B cell (primary cell): ENCODE measurements around the gene DOCK1. TPM values are rescaled to one million over a fixed set of nuclear protein-coding genes. Genes with fewer than 3 reads are reported as not detected.

Experiments
- ATAC-seq: fragments of 200-7000 bp; cut with Tn5 transposase; one replicate; pipeline ENCODE4 v1.10.0; 2021; ENCODE audit warnings: low read depth, mild to moderate bottlenecking, moderate number of reproducible peaks, moderate library complexity
- CTCF ChIA-PET: fragments of 350-600 bp; sonication (Branson Sonifier 250); formaldehyde crosslinking; loops from one replicate; lab custom pipeline; 2021; ENCODE audit warnings: antibody characterized with exemption, inconsistent platforms; lab: Charles Lee
- POLR2A ChIA-PET: fragments of 350-600 bp; sonication (Branson Sonifier 250); formaldehyde crosslinking; loops from one replicate; lab custom pipeline; 2021; ENCODE audit warnings: antibody characterized with exemption; lab: Charles Lee
- DNase-seq: peaks from one replicate; pipeline ENCODE4 v3.0.0; 2013
- H2AFZ ChIP-seq: 2 replicates; pipeline ENCODE4 v1.6.1; 2012; ENCODE audit warnings: mild to moderate bottlenecking, low read depth, low read length; ENCODE audit not compliant: insufficient read depth, poor library complexity, severe bottlenecking
- H3K27ac ChIP-seq, 2 donors: 1 replicate in 1 of 2; 2 replicates in 1 of 2; pipeline ENCODE4 v1.5.1; 2012 to 2013; ENCODE audit warnings: low read length in 2 of 2, mild to moderate bottlenecking in 2 of 2, moderate library complexity in 1 of 2
- H3K27me3 ChIP-seq, 4 experiments: fragments of 200-600 bp in 1 of 4; sonication (generic) in 1 of 4; replicated peaks in 1 of 4; 1 replicate in 2 of 4; 2 replicates in 2 of 4; pipeline versions ENCODE4 v1.6.1 to v1.7.0; 2013 to 2016; ENCODE audit warnings: low read length in 3 of 4, mild to moderate bottlenecking in 2 of 4, mixed read lengths in 1 of 4, moderate library complexity in 1 of 4; ENCODE audit not compliant: insufficient read depth in 4 of 4, control insufficient read depth in 3 of 4; ENCODE audit errors: control extremely low read depth in 1 of 4
- H3K36me3 ChIP-seq, 2 experiments: replicated peaks in 1 of 2; 1 replicate in 1 of 2; 2 replicates in 1 of 2; pipeline versions ENCODE4 v1.6.1 to v1.7.1; 2013; ENCODE audit warnings: low read length in 1 of 2; ENCODE audit not compliant: insufficient read depth in 2 of 2, control insufficient read depth in 1 of 2; ENCODE audit errors: control extremely low read depth in 1 of 2, extremely low read depth in 1 of 2
- H3K4me1 ChIP-seq, 2 donors: fragments of 200-600 bp in 1 of 2; sonication (generic) in 1 of 2; 1 replicate in 1 of 2; 2 replicates in 1 of 2; pipeline versions ENCODE4 v1.5.1 to v1.6.1; 2013 to 2017; ENCODE audit warnings: low read length in 2 of 2; ENCODE audit not compliant: control insufficient read depth in 2 of 2, insufficient read depth in 2 of 2
- H3K4me2 ChIP-seq: replicated peaks from 2 replicates; pipeline ENCODE3; 2012; ENCODE audit warnings: mild to moderate bottlenecking, low read depth, low read length; ENCODE audit not compliant: poor library complexity, severe bottlenecking
- H3K4me3 ChIP-seq, 5 experiments: fragments of 200-600 bp in 1 of 5; sonication (generic) in 1 of 5; 1 replicate in 3 of 5; 2 replicates in 2 of 5; pipeline versions ENCODE4 v1.5.1 to v1.7.0; 2011 to 2016; ENCODE audit warnings: low read length in 4 of 5, mild to moderate bottlenecking in 4 of 5, low read depth in 2 of 5, control low read depth in 1 of 5, moderate library complexity in 1 of 5; ENCODE audit not compliant: insufficient read depth in 1 of 5; ENCODE audit errors: control extremely low read depth in 1 of 5, extremely low read depth in 1 of 5
- H3K79me2 ChIP-seq: fragments of 200-600 bp; sonication (generic); one replicate; pipeline ENCODE4 v1.6.0; 2016; ENCODE audit warnings: low read length; ENCODE audit not compliant: control insufficient read depth, insufficient read depth
- H3K9ac ChIP-seq: fragments of 200-600 bp; sonication (generic); 2 replicates; pipeline ENCODE4 v1.6.1; 2017; ENCODE audit warnings: mild to moderate bottlenecking, low read length, moderate library complexity
- H3K9me3 ChIP-seq, 3 donors: one replicate each; pipeline versions ENCODE4 v1.6.1 to v1.7.1; 2013; ENCODE audit warnings: low read length in 2 of 3; ENCODE audit not compliant: control insufficient read depth in 2 of 3, insufficient read depth in 1 of 3; ENCODE audit errors: control extremely low read depth in 1 of 3
- H4K20me1 ChIP-seq: 2 replicates; pipeline ENCODE4 v1.6.0; 2012; ENCODE audit warnings: mild to moderate bottlenecking, low read length; ENCODE audit not compliant: insufficient read depth, control insufficient read depth, poor library complexity, severe bottlenecking
- H3K27ac Mint-ChIP-seq: one replicate; pipeline ENCODE4 v1.8.0; 2021; ENCODE audit warnings: mixed read lengths
- H3K27me3 Mint-ChIP-seq: one replicate; pipeline ENCODE4 v1.8.0; 2021; ENCODE audit warnings: mixed read lengths
- H3K4me1 Mint-ChIP-seq: one replicate; pipeline ENCODE4 v1.8.0; 2021; ENCODE audit warnings: mixed read lengths
- H3K4me3 Mint-ChIP-seq: one replicate; pipeline ENCODE4 v1.8.0; 2021; ENCODE audit warnings: mixed read lengths
- H3K9me3 Mint-ChIP-seq: one replicate; pipeline ENCODE4 v1.8.0; 2022; ENCODE audit warnings: mixed read lengths; ENCODE audit not compliant: insufficient read depth
- EZH2 ChIP-seq: IDR thresholded peaks from 2 replicates; pipeline ENCODE4 v1.6.1; 2012; ENCODE audit warnings: borderline replicate concordance, low read depth, mild to moderate bottlenecking, moderate library complexity, low read length; ENCODE audit not compliant: insufficient read depth, poor library complexity, severe bottlenecking
- WGBS: methylation state at CpG from one replicate; pipeline ENCODE4 v1.1.5; 2013; ENCODE audit warnings: missing lambda C conversion rate; ENCODE audit not compliant: insufficient coverage; 5-methylcytosine and 5-hydroxymethylcytosine counted together
- intact Hi-C: fragments of 100-400 bp; cut with micrococcal nuclease; formaldehyde crosslinking; loops from one replicate; pipeline ENCODE4 v1.10.0; 2022
- polyA plus RNA-seq: library from polyadenylated mRNA; depleted of rRNA; stranded (reverse); fragments of >200 nt; gene quantifications from 2 replicates; pipeline ENCODE4 v1.2.3, GENCODE V29; 2012
- total RNA-seq, 2 donors: library from RNA; stranded (reverse); fragments of 120-200 nt in 1 of 2; gene quantifications; 1 replicate in 1 of 2; 2 replicates in 1 of 2; pipeline versions ENCODE4 v1.2.3 to v1.2.4, GENCODE V29; 2013 to 2022
- TF ChIP-seq, protein P1 (sequence below): fragments of 200-600 bp; IDR thresholded peaks from one replicate; pipeline ENCODE4 v1.8.0; 2022; ENCODE audit warnings: antibody characterized with exemption, mild to moderate bottlenecking

The DOCK1 gene
- total and polyA plus RNA-seq, 2 donors (not counting 1 experiment from before 2014, with no cell fraction given): not detected

DNA sequence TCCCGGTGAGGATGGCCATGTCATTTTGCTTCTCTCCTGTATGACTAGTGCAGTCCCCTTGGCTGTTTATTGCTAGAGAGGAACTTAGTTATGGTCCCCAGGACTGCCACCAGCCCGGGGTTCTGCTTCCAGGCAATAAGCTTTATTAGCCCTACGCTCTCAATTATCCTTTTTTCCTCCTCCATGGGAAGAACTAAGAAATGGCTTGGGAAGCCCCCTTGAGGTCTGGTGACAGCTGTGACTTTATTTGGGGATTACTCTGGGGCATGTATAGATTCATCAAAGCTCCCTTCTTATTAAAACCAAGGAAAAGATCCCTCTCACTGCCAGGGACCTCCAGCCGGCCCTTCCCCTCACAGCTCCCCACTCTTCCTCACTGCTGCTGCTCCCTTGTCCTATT lies 446.3 kb downstream of the DOCK1 start:
- Histone ChIP-seq H3K4me1 (no peaks in the 10 kb centered on the region), H2AFZ (no peak overlapping the region), H3K9ac (no peak overlapping the region), H4K20me1 (no peaks in the 10 kb centered on the region), H3K9me3 (peaks cover 0 to 1% (median 0%) of the 10 kb centered on the region in 3 donors), H3K4me2 (no peak overlapping the region), H3K36me3 (no peaks in the 10 kb centered on the region), H3K79me2 (no peaks in the 10 kb centered on the region), H3K27ac (no peak overlapping the region), H3K27me3 (no peaks in the 10 kb centered on the region), H3K4me3 (no peak overlapping the region)
- WGBS: 89% methylated on average over 2 of the region's 4 CpGs
- TF ChIP-seq, protein P1, sequence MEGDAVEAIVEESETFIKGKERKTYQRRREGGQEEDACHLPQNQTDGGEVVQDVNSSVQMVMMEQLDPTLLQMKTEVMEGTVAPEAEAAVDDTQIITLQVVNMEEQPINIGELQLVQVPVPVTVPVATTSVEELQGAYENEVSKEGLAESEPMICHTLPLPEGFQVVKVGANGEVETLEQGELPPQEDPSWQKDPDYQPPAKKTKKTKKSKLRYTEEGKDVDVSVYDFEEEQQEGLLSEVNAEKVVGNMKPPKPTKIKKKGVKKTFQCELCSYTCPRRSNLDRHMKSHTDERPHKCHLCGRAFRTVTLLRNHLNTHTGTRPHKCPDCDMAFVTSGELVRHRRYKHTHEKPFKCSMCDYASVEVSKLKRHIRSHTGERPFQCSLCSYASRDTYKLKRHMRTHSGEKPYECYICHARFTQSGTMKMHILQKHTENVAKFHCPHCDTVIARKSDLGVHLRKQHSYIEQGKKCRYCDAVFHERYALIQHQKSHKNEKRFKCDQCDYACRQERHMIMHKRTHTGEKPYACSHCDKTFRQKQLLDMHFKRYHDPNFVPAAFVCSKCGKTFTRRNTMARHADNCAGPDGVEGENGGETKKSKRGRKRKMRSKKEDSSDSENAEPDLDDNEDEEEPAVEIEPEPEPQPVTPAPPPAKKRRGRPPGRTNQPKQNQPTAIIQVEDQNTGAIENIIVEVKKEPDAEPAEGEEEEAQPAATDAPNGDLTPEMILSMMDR: no peak
- no peak for TF ChIP-seq EZH2
- ATAC-seq: no peak
- Mint-ChIP-seq H3K4me3 (no peak overlapping the region), H3K4me1 (no peaks in the 10 kb centered on the region), H3K27me3 (no peaks in the 10 kb centered on the region), H3K9me3 (no peaks in the 10 kb centered on the region), H3K27ac (no peak overlapping the region)
- DNase-seq: no peak
- intact Hi-C loops: no loop called here
- POLR2A ChIA-PET: no interaction called here
- CTCF ChIA-PET: no interaction called here

DNA sequence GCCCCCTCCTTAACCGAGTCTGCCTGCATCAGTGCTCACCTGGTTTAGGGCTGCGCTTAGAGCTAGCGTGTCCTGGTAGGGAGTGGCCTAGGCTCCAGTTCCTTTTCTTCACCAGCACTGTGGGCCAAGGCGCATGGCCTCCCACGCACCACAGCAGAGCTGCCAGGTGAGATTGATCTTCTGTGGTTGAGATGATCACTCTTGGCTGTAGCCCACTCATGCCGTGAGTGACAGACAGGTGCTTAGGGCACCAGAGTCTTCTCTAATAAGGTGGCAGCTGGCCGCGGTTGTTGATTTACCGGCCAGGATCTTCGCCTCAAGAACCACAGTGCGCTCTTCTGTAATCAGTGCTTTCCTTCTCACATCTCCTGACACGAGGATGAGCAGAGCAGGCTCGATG lies 448.3 kb downstream of the DOCK1 start:
- DNase-seq (no peak), ATAC-seq (no peak)
- WGBS: 74% methylated on average over 9 of the region's 13 CpGs
- H3K4me1 Mint-ChIP-seq: no peaks in the 10 kb centered on the region
- no peaks in the 10 kb centered on the region for H4K20me1 ChIP-seq
- peaks cover 0 to 4% (median 0%) of the 10 kb centered on the region in 3 donors for H3K9me3 ChIP-seq
- no peak overlapping the region for H3K4me3 ChIP-seq
- no peak overlapping the region for H3K4me2 ChIP-seq
- H3K9me3 Mint-ChIP-seq: no peaks in the 10 kb centered on the region
- H3K27me3 Mint-ChIP-seq: no peaks in the 10 kb centered on the region
- H2AFZ ChIP-seq: no peak overlapping the region
- H3K79me2 ChIP-seq: no peaks in the 10 kb centered on the region
- H3K4me3 Mint-ChIP-seq: no peak overlapping the region
- H3K27me3 ChIP-seq: no peaks in the 10 kb centered on the region
- POLR2A ChIA-PET: no interaction called here
- intact Hi-C loops: no loop called here
- H3K9ac ChIP-seq: no peak overlapping the region
- no peak overlapping the region for H3K27ac Mint-ChIP-seq
- H3K27ac ChIP-seq: no peak overlapping the region
- CTCF ChIA-PET: no interaction called here
- H3K36me3 ChIP-seq: no peaks in the 10 kb centered on the region
- TF ChIP-seq, protein P1: no peak
- TF ChIP-seq EZH2: no peak
- no peaks in the 10 kb centered on the region for H3K4me1 ChIP-seq
